ENCODE results near the gene PKD1.

DNA sequence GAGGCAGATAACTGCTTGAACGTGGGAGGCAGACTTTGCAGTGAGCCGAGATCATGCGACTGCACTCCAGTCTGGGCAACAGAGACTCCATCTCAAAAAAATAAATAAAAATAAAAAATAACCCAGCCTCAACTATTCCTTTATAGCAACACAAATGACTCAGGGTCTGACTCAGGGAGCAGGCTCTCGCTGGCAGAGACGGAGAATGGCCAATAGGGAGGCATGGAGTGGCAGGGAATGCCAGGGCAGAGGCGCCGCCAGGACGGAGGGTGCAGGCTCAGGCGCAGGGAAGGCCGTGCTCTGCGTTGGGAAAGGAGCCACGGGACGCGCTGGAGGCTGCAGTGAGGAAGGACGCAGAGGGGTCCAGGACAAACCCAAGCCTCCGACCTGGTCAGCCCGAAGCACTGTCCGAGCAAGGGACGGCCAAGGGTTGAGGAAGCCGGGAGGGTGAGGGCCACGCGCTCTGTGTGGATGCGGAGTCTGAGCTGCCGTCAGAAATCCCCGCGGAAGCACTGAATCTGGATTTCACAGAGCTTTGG lies 40.3 kb downstream of the PKD1 start:
- TF ChIP-seq, protein P1, sequence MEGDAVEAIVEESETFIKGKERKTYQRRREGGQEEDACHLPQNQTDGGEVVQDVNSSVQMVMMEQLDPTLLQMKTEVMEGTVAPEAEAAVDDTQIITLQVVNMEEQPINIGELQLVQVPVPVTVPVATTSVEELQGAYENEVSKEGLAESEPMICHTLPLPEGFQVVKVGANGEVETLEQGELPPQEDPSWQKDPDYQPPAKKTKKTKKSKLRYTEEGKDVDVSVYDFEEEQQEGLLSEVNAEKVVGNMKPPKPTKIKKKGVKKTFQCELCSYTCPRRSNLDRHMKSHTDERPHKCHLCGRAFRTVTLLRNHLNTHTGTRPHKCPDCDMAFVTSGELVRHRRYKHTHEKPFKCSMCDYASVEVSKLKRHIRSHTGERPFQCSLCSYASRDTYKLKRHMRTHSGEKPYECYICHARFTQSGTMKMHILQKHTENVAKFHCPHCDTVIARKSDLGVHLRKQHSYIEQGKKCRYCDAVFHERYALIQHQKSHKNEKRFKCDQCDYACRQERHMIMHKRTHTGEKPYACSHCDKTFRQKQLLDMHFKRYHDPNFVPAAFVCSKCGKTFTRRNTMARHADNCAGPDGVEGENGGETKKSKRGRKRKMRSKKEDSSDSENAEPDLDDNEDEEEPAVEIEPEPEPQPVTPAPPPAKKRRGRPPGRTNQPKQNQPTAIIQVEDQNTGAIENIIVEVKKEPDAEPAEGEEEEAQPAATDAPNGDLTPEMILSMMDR (IDR thresholded peaks at IDR 0.05; ENCODE audit: low read depth, low read length): no peak
- TF ChIP-seq POLR2A (IDR thresholded peaks at IDR 0.05; ENCODE audit: extremely low read depth, insufficient read length): no peak
- no peak for TF ChIP-seq MYC (IDR thresholded peaks at IDR 0.05; ENCODE audit: low read depth, low read length)
- TF ChIP-seq, protein P2, sequence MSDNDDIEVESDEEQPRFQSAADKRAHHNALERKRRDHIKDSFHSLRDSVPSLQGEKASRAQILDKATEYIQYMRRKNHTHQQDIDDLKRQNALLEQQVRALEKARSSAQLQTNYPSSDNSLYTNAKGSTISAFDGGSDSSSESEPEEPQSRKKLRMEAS (IDR thresholded peaks at IDR 0.05; ENCODE audit: low read depth, low read length): no peak

Measured in NB4 (cell line).